K562 (cell line): Measurements from ENCODE around the gene SRRT. TPM values are rescaled to one million over a fixed set of nuclear protein-coding genes. Genes with fewer than 3 reads are reported as not detected.

Experiments
- BCOR ChIP-seq: fragments of 450-650 bp; IDR thresholded peaks from 2 replicates; pipeline ENCODE4 v1.6.1; 2016
- CGGBP1 ChIP-seq: fragments of 250-450 bp; sonication (Bioruptor Pico); IDR thresholded peaks from 2 replicates; pipeline ENCODE4 v1.9.0; 2021; ENCODE audit warnings: mild to moderate bottlenecking
- E2F3 ChIP-seq: fragments of 250-450 bp; sonication (Bioruptor Pico); IDR thresholded peaks from 2 replicates; pipeline ENCODE4 v1.4.0; 2020; ENCODE audit warnings: mild to moderate bottlenecking
- E4F1 ChIP-seq: fragments of 250-450 bp; sonication (Bioruptor Pico); IDR thresholded peaks from 2 replicates; pipeline ENCODE4 v1.5.0; 2021; ENCODE audit warnings: mild to moderate bottlenecking, borderline replicate concordance
- HBP1 ChIP-seq: fragments of 450-650 bp; formaldehyde crosslinking; IDR thresholded peaks from 2 replicates; pipeline ENCODE4 v1.4.0; 2022; ENCODE audit warnings: missing genetic modification characterization
- HCFC1 ChIP-seq: IDR thresholded peaks from 2 replicates; pipeline ENCODE4 v1.6.1; 2012; ENCODE audit warnings: low read depth, low read length, improper control_type of control experiment
- KDM4B ChIP-seq, 2 experiments: fragments of 450-650 bp in 1 of 2; sonication (generic) in 1 of 2; IDR thresholded peaks; 2 replicates each; pipeline ENCODE4 v1.6.1; 2016 to 2017; ENCODE audit warnings: borderline replicate concordance in 2 of 2, antibody characterized with exemption in 1 of 2, low read depth in 1 of 2, mild to moderate bottlenecking in 1 of 2
- NCOA2 ChIP-seq, 2 experiments: fragments of 450-650 bp; IDR thresholded peaks; 2 replicates each; pipeline ENCODE4 v1.6.1; 2018; ENCODE audit warnings: mild to moderate bottlenecking in 2 of 2, moderate library complexity in 1 of 2; ENCODE audit not compliant: partially characterized antibody in 2 of 2
- PKNOX1 ChIP-seq: fragments of 450-650 bp; IDR thresholded peaks from 2 replicates; pipeline ENCODE4 v1.6.1; 2016
- POLR2A ChIP-seq: fragments of 450-650 bp; conservative IDR thresholded peaks from 2 replicates; pipeline ENCODE4 v1.6.1; 2016
- RBM15 ChIP-seq: fragments of 200-400 bp; formaldehyde crosslinking; IDR thresholded peaks from 2 replicates; pipeline ENCODE4 v1.6.1; 2018; ENCODE audit warnings: mild to moderate bottlenecking, low read length, moderate library complexity; ENCODE audit not compliant: insufficient read depth
- SMARCA4 ChIP-seq: fragments of 450-650 bp; IDR thresholded peaks from 2 replicates; pipeline ENCODE4 v1.6.1; 2016
- ZBTB1 ChIP-seq: sonication (generic); formaldehyde crosslinking; IDR thresholded peaks from 2 replicates; pipeline ENCODE4 v1.8.1; 2023; ENCODE audit warnings: missing genetic modification reagents, low read depth, mild to moderate bottlenecking, borderline replicate concordance
- ZBTB9 ChIP-seq: fragments of 450-650 bp; formaldehyde crosslinking; IDR thresholded peaks from 2 replicates; pipeline ENCODE4 v1.4.0; 2020; ENCODE audit warnings: mild to moderate bottlenecking, moderate library complexity
- ZFPM2 ChIP-seq: fragments of 250-450 bp; sonication (Bioruptor Pico); IDR thresholded peaks from 2 replicates; pipeline ENCODE4 v1.5.1; 2022; ENCODE audit warnings: mild to moderate bottlenecking
- ZNF212 ChIP-seq: fragments of 450-650 bp; formaldehyde crosslinking; IDR thresholded peaks from 2 replicates; pipeline ENCODE4 v1.4.0; 2020; ENCODE audit warnings: mild to moderate bottlenecking
- ZNF449 ChIP-seq: fragments of 250-450 bp; sonication (Bioruptor Pico); IDR thresholded peaks from 2 replicates; pipeline ENCODE4 v1.8.0; 2022; ENCODE audit warnings: moderate library complexity, mild to moderate bottlenecking, inconsistent platforms
- ZNF551 ChIP-seq: fragments of 250-450 bp; sonication (Bioruptor Pico); IDR thresholded peaks from 2 replicates; pipeline ENCODE4 v1.5.0; 2021; ENCODE audit warnings: mild to moderate bottlenecking, moderate library complexity
- ZSCAN32 ChIP-seq: fragments of 450-650 bp; formaldehyde crosslinking; IDR thresholded peaks from 2 replicates; pipeline ENCODE4 v1.4.0; 2020; ENCODE audit warnings: mild to moderate bottlenecking, moderate library complexity
- polyA plus RNA-seq, 8 experiments: library from polyadenylated mRNA; depleted of rRNA in 4 of 8; stranded (reverse) in 5 of 8; unstranded in 3 of 8; fragments of >200 nt; fragmentation: Nextera tagmentation in 2 of 8; fragmentation: Illumina TruSeq in 1 of 8; extraction: Ambion mirVana in 2 of 8; extraction: Trizol in 1 of 8; gene quantifications; 2 replicates each; pipeline versions ENCODE4 v1.2.1 to v1.2.3, GENCODE V29; 2011 to 2014; ENCODE audit warnings: inconsistent platforms in 1 of 8, missing spikeins in 1 of 8
- total RNA-seq, 7 experiments: library from RNA; depleted of rRNA in 6 of 7; stranded (reverse); fragments of >200 nt in 6 of 7; fragmentation: Illumina TruSeq in 2 of 7; extraction: Trizol in 2 of 7; gene quantifications; 2 replicates each; pipeline versions ENCODE4 v1.2.1 to v1.2.3, GENCODE V29; 2011 to 2021; ENCODE audit warnings: low replicate concordance in 1 of 7

Gene SRRT
- total and polyA plus RNA-seq, 9 of the 15 experiments (the other 6 are each of a cell fraction or from before 2014, with no cell fraction given), result 10.3 to 263 (median 84.4) TPM

- TF ChIP-seq E4F1 (CRISPR knock-in tag), result no peak
- TF ChIP-seq ZNF449 (CRISPR knock-in tag), result no peak
- TF ChIP-seq ZBTB1, result peak; percentile 96
- peak; percentile 86 for TF ChIP-seq HBP1 (CRISPR knock-in tag)
- TF ChIP-seq NCOA2 (IDR thresholded peaks at IDR 0.05; ENCODE audit: partially characterized antibody in 2 of 2), result no peak
- no peak for TF ChIP-seq SMARCA4
- no peak for TF ChIP-seq ZNF212 (CRISPR knock-in tag)
- TF ChIP-seq POLR2A, result peak; percentile 84
- TF ChIP-seq ZSCAN32 (CRISPR knock-in tag), result no peak
- peak; percentile 41; the same call in 1 of the 2 replicates for TF ChIP-seq HCFC1
- TF ChIP-seq PKNOX1, result peak; percentile 68; the same call in 1 of the 2 replicates
- no peak for TF ChIP-seq CGGBP1 (CRISPR knock-in tag)
- 0 out of 2 replicates have a peak, but pooled peaks have one; percentile 38 for TF ChIP-seq ZBTB9 (CRISPR knock-in tag)
- TF ChIP-seq ZNF551 (CRISPR knock-in tag), result no peak
- TF ChIP-seq RBM15, result no peak
- peak in 1 of 2 experiments; percentile 43; a peak in 1 of 4 replicates for TF ChIP-seq KDM4B (IDR thresholded peaks at IDR 0.05; ENCODE audit: borderline replicate concordance in 2 of 2, low read depth in 1 of 2)
- TF ChIP-seq ZFPM2 (CRISPR knock-in tag), result no peak
- TF ChIP-seq E2F3 (CRISPR knock-in tag), result peak; percentile 87; the same call in 1 of the 2 replicates
- no peak for TF ChIP-seq BCOR
Measured at GRCh38 chr7:100888988-100889750, 14.3 kb downstream of the SRRT start, which contains the start of gene UFSP1 (continued).
